ENCODE results near the gene FLRT1.

Gene FLRT1

DNA sequence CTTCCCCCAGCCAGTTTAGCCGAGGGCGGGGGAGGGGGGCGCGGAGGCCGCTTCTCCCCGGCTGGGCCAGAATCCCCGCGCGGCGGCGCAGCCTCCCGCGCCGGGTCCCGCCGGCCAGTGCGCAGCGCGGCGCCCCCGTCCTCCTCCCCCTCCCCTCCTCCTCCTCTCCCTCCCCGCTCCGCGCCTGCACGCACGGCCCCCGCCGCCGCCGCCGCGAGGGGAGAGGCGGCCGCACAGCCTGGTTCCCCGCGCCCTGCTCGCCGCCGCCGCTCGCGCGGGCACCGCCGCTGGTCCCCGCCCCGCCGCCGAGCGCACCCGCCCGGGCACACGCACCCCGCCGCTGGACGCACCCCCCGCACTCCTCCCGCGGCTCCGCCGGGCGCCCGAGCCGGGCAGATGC lies at the start of gene FLRT1:
FLRT1 (plus strand) TSS at position 356 of the 400 bp plus-strand sequence. CDS start 80,337 bp downstream, outside the sequence.
- DNase-seq (ENCODE audit: low read depth) = no peak

GRCh38 chr11:63986156-63986931 lies 49.4 kb upstream of the FLRT1 start, which contains the start of gene OTUB1:
Gene OTUB1, plus strand, starts transcription at chr11:63986438. Its CDS starts 19 bp downstream, at chr11:63986457.
- DNase-seq (ENCODE audit: low read depth) = peak; percentile 88

GRCh38 chr11:63986932-63987513 lies 48.7 kb upstream of the FLRT1 start:
- DNase-seq (ENCODE audit: low read depth) = no peak

GRCh38 chr11:63991558-63991957 lies 44.2 kb upstream of the FLRT1 start:
- no peak for DNase-seq (ENCODE audit: low read depth)

GRCh38 chr11:63993100-63993499 lies 42.6 kb upstream of the FLRT1 start:
- no peak for DNase-seq (ENCODE audit: low read depth)

- no peak for DNase-seq (ENCODE audit: low read depth)
These were observed 41.7 kb upstream of the FLRT1 start for GRCh38 chr11:63993993-63994392.

- no peak for DNase-seq (ENCODE audit: low read depth)
These were observed 39.2 kb upstream of the FLRT1 start for GRCh38 chr11:63996512-63996911.

- no peak for DNase-seq (ENCODE audit: low read depth)
These were observed 38.5 kb upstream of the FLRT1 start for GRCh38 chr11:63997104-63997700.

DNA sequence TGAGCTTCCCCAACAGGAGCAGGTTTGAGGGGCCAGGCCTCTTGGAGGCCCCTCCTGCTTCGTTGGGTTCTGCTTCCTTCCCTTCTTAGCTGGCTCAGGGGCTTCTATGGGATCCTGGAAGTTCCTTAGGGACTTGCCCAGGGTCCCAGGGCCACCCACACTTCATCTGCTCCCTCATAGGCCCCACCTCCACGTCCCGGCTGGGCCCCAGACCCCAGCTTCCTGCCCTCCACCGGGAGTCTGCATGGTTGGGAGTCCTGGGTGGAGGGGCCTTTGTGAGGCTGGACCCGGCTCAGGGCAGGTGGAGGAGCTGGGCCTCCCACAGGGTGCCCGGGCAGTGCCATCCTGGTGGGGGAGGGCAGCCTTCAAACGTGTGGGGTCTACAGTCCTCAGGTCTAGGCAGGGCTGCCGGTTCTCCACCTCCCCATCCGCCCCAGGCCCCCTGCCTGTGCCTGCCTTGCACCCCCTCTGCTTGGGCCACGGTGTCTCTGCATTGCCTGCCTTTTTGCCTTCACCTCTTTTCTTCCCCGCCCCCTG lies 37.9 kb upstream of the FLRT1 start:
- DNase-seq (ENCODE audit: low read depth) = no peak

DNA sequence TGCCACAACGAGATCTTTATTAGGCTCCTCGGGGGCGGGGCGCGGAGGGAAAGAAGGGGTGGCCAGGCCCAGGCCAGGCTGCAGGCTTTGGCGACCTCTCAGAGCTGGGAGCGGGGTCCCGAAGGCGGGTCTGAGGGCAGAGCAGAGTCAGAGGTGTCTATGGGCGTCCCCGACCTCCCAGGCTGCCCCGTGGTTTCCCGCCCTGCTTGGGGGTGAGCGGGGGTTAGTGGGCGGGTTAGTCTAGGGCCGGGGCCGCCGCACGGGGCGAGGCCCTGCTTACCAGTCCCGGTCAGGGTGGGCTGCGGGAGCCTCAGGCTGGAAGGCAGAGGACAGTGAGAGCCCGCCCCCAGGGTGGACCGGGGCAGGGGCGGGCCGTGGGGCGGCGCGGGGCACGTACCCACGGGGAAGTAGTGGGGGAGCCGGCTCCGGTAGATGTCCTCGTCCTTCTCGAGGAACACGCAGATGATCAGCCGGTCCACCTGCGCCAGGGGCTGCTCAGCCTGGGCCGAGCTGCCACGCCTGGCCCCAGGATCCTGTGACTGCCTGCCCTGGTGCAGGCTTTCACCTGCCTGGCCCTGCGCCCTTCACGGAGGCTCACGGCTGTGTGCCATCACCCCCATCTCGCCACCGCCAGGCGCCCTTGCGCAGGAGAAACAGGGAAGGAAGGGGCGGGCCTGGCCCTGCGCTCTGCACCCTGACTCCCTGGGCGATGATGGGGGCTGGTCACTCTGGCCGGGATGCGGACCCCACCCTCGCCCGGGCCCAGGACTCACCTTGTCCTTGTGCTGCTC lies 37.0 kb upstream of the FLRT1 start:
- no peak for DNase-seq (ENCODE audit: low read depth)

DNA sequence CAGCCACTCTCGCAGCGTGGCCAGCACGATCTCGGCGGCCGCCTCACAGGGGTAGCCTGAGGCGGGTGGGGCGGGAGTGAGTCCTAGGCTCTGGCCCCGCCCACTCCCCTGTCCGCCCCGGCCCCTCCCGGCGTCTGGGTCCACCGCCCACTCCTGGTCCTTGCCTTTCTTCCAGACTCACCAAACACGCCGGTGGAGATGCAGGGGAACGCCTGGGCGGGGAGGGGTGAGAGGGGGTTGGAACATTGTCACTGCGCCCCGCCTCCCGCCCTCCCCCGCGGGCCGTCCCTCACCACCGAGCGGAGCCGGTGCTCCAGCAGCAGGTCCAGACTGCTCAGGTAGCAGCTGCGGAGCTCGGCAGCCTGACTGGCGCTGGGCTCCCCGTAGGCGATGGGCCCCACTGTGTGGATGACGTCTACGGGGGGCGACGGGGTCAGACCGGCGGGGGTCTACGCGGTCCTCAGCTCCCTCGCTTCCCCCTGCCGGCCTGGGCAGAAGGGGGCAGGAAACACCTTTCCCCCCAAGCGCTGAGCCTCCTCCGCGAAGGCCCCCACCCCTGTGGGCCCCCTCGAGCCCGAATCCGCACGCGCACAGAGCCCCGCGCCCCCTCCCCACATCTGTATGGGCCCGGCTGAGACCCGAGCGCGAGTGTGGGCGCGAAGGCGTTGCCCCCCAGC lies 36.2 kb upstream of the FLRT1 start:
- DNase-seq (ENCODE audit: low read depth) = peak; percentile 63

DNA sequence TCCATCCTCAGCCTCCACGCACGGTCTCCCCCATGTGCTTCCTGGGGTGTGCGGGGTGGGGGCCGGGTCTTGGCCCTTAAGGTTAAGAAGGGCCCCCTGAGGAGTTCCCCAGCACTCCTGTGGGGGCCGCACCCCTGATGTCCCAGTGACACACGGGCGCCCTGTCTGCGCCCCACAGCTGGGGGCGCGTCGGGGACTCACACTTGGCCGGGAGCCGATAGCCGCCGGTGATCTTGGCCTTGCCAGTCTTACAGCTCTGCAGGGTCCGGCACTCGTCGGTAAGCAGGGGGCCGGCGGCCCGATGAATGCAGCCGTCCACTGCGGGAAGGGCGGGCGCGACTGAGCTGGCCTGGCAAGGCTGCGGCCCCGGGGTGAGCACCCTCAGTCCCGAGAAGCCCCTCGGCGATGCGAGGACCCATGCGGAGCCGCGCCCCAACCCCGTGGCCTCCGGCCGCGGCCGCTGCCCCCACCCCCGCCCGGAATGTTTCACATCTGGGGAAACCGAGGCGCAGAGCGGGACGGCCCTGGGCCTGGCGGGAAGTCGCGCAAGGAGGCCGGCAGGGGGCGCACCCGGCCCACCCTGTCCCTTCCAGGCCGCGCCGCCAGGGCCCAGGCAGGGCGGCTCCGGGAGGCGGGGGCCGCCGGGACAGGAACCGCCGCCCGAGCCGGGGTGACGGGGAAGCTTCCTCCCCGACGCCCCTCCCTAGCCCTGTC lies 35.5 kb upstream of the FLRT1 start:
- DNase-seq (ENCODE audit: low read depth) = peak; percentile 65

DNA sequence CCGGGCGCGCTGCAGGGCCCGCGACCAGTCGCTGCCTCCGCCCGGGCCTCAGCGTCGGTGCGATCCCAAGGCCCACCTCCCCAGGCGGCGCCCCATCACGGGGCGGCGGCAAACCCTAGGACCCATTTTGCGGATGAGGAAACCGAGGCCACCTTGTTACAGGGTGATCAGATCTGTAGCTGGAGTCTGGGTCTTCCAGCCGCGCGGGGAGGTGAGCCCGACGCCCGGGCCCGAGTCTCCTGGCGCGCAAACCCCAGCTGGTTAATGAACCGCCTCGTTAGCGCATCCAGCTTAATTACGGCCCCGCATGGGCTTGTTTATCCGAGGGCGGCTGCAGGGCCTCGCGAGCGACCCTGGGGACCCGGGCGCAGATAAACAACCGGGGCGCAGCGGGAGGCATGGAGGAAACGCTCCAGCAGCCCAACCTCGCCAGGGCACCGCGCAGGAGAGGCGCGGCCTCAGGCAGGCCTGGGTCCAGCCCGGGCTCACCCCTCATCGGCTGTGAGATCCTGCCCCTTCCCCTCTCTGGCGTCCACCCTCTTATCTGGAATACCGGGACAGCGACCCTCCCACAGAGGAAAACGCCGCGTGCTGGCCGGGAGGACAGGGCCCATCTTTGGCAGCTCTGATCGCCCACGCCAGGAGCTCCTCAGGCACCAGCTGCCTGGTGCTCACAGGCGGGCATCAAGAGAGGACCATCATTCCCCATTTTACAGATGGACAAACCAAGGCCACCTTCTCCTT lies 34.8 kb upstream of the FLRT1 start:
- no peak for DNase-seq (ENCODE audit: low read depth)

DNA sequence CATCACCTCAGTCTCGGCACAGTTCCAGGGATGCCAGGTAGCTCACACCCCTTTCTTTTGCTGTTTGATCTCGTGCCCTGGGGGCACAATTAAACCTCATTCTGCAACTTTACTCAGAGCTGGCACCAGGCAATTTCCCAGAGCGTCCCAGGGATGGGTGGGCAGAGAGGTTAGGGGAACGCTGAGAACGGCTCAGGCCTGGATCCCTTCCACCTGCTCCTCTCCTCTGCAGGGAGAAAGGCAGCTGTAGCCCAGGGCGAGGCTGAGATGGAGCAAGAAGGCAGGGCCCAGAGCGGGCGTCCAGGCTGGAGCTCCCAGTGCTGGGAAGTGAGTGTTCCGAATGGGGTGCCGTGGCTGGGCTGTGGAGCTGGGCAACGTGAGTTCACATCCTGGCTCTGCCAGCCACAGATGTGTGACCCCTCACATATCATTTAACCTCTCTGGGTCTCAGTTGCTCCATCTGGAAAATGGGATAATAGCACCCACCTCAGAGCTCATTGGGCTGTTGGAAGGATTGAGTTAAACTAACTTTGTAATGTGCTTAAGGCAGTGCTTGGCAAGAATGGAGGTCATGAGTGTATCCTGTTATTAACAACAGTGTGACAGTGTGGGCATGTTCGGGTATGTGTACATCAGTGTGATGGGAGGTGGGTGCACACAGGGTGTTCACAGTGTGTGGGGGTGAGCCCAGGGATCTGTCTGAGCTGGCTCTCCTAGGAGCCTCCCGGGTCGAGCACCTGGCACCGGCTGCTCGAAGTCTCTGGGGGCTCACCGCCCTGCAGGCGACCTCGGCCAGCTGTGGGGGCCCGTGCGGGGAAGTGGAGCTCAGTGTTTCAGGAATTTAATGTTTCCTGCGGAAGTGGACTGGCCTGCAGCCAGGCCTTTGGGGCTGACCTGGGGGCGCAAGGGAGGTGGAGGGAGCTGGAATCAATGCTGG lies 34.0 kb upstream of the FLRT1 start:
- DNase-seq (ENCODE audit: low read depth) = no peak

GRCh38 chr11:64003807-64004589 lies 31.7 kb upstream of the FLRT1 start:
- no peak for DNase-seq (ENCODE audit: low read depth)

DNA sequence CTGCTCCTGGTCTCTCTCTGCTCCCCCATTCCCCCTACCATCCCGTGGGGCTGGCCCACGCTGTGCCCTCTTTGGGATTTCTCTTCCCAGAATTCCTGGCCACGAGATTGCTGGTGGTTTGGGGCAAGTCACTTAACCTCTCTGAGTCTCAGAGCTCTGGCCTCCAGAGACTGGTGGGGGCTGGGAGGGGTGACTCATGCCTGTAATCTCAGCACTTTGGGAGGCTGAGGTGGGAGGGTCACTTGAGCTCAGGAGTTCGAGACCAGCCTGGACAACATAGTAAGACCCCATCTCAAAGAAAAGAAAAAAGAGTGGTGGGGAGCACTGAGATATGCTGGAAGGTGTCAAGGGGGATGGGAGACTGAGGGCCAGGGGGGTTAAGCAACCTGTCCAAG lies 31.1 kb upstream of the FLRT1 start:
- DNase-seq (ENCODE audit: low read depth) = no peak

DNA sequence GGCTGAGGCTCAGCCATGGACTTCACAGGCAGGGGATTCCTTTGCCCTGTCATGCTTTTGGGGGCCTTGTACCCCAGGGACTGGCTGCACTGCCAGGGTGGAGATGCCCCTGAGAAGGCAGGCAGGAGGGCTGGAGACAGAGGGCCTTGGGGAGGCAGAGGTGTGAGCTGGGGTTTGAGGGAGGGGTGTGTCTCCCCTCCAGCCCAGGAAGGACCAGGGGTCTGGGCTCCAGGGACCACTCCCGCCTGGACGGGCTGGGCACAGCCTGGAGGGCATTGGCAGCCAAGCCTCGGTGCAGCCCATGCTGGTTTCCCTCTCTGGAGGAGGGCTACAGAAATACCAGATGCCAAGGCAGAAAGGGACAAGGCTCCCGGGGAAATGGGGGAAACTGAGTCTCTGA lies 30.0 kb upstream of the FLRT1 start:
- no peak for DNase-seq (ENCODE audit: low read depth)

DNA sequence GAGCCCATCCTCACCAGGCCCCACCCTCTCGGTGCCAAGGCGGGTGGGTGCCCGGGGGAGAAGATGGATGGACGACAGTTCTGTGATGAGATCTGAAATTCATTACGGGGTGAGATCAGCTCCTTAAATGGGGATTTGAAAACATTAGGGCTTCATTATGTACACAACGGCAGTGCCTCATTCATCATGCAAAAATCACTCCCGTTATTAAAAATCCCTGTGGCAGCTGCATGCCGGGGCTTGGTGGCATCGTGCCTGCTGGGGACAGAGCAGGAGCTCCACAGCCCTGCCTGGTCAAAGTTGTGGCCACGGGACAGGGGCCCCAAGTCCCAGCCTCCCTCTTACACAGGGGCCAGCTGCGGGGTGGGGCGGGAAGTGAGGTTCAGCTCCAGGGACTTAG lies 29.3 kb upstream of the FLRT1 start:
- DNase-seq (ENCODE audit: low read depth) = no peak
